Measurements from ENCODE around the gene EFEMP1.

EFEMP1 gene

GRCh38 chr2:55899881-55900280 is 23.7 kb downstream of the EFEMP1 start:
- H3K4me1 ChIP-seq (ENCODE audit: insufficient read depth, low read length): peaks cover 15% of the 10 kb centered on the region
- no peaks in the 10 kb centered on the region for H3K9me3 ChIP-seq (ENCODE audit: control insufficient read depth, insufficient read depth, low read length)
- no peaks in the 10 kb centered on the region for H3K36me3 ChIP-seq (ENCODE audit: insufficient read depth, low read length)

GRCh38 chr2:55898386-55899040 is 25.1 kb downstream of the EFEMP1 start:
- Histone ChIP-seq H3K9ac (ENCODE audit: low read depth, low read length) (no peak overlapping the region), H3K4me1 (ENCODE audit: insufficient read depth, low read length) (peaks cover 15% of the 10 kb centered on the region), H3K36me3 (ENCODE audit: insufficient read depth, low read length) (no peaks in the 10 kb centered on the region), H3K9me3 (ENCODE audit: control insufficient read depth, insufficient read depth, low read length) (no peaks in the 10 kb centered on the region)

More at GRCh38 chr2:55899881-55900280, 23.7 kb downstream of the EFEMP1 start:
- no peak overlapping the region for H3K9ac ChIP-seq (ENCODE audit: low read depth, low read length)

GRCh38 chr2:55896633-55897032 is 26.9 kb downstream of the EFEMP1 start:
- H3K36me3 ChIP-seq (ENCODE audit: insufficient read depth, low read length): no peaks in the 10 kb centered on the region
- H3K9ac ChIP-seq (ENCODE audit: low read depth, low read length): no peak overlapping the region
- H3K9me3 ChIP-seq (ENCODE audit: control insufficient read depth, insufficient read depth, low read length): no peaks in the 10 kb centered on the region
- H3K4me1 ChIP-seq (ENCODE audit: insufficient read depth, low read length): peaks cover 7% of the 10 kb centered on the region

- Histone ChIP-seq H3K4me1 (ENCODE audit: insufficient read depth, low read length) (no peaks in the 10 kb centered on the region), H3K36me3 (ENCODE audit: insufficient read depth, low read length) (no peaks in the 10 kb centered on the region), H3K9me3 (ENCODE audit: control insufficient read depth, insufficient read depth, low read length) (no peaks in the 10 kb centered on the region), H3K9ac (ENCODE audit: low read depth, low read length) (no peak overlapping the region)
Measured at GRCh38 chr2:55894720-55895119, 28.9 kb downstream of the EFEMP1 start.

GRCh38 chr2:55891671-55892094 is 31.9 kb downstream of the EFEMP1 start:
- Histone ChIP-seq H3K4me1 (ENCODE audit: insufficient read depth, low read length) (peaks cover 6% of the 10 kb centered on the region), H3K36me3 (ENCODE audit: insufficient read depth, low read length) (no peaks in the 10 kb centered on the region), H3K9ac (ENCODE audit: low read depth, low read length) (no peak overlapping the region)

GRCh38 chr2:55888936-55889335 is 34.6 kb downstream of the EFEMP1 start:
- Histone ChIP-seq H3K36me3 (ENCODE audit: insufficient read depth, low read length) (no peaks in the 10 kb centered on the region), H3K4me1 (ENCODE audit: insufficient read depth, low read length) (peaks cover 6% of the 10 kb centered on the region), H3K9ac (ENCODE audit: low read depth, low read length) (no peak overlapping the region), H3K9me3 (ENCODE audit: control insufficient read depth, insufficient read depth, low read length) (no peaks in the 10 kb centered on the region)

More at GRCh38 chr2:55891671-55892094, 31.9 kb downstream of the EFEMP1 start:
- no peaks in the 10 kb centered on the region for H3K9me3 ChIP-seq (ENCODE audit: control insufficient read depth, insufficient read depth, low read length)

- H3K4me1 ChIP-seq (ENCODE audit: insufficient read depth, low read length): peaks cover 6% of the 10 kb centered on the region
- H3K9ac ChIP-seq (ENCODE audit: low read depth, low read length): no peak overlapping the region
- H3K9me3 ChIP-seq (ENCODE audit: control insufficient read depth, insufficient read depth, low read length): no peaks in the 10 kb centered on the region
- no peaks in the 10 kb centered on the region for H3K36me3 ChIP-seq (ENCODE audit: insufficient read depth, low read length)
Measured at GRCh38 chr2:55887901-55888624, 35.5 kb downstream of the EFEMP1 start.

- Histone ChIP-seq H3K9ac (ENCODE audit: low read depth, low read length) (no peak overlapping the region), H3K36me3 (ENCODE audit: insufficient read depth, low read length) (no peaks in the 10 kb centered on the region), H3K4me1 (ENCODE audit: insufficient read depth, low read length) (peaks cover 6% of the 10 kb centered on the region), H3K9me3 (ENCODE audit: control insufficient read depth, insufficient read depth, low read length) (no peaks in the 10 kb centered on the region)
Measured at GRCh38 chr2:55887351-55887750, 36.2 kb downstream of the EFEMP1 start.

- H3K9me3 ChIP-seq (ENCODE audit: control insufficient read depth, insufficient read depth, low read length): no peaks in the 10 kb centered on the region
- H3K9ac ChIP-seq (ENCODE audit: low read depth, low read length): no peak overlapping the region
- peaks cover 6% of the 10 kb centered on the region for H3K4me1 ChIP-seq (ENCODE audit: insufficient read depth, low read length)
- H3K36me3 ChIP-seq (ENCODE audit: insufficient read depth, low read length): no peaks in the 10 kb centered on the region
Measured at GRCh38 chr2:55885944-55886281, 37.7 kb downstream of the EFEMP1 start.

- H3K9me3 ChIP-seq (ENCODE audit: control insufficient read depth, insufficient read depth, low read length): no peaks in the 10 kb centered on the region
- H3K36me3 ChIP-seq (ENCODE audit: insufficient read depth, low read length): no peaks in the 10 kb centered on the region
- no peak overlapping the region for H3K9ac ChIP-seq (ENCODE audit: low read depth, low read length)
- H3K4me1 ChIP-seq (ENCODE audit: insufficient read depth, low read length): peaks cover 6% of the 10 kb centered on the region
Measured at GRCh38 chr2:55885127-55885943, 38.2 kb downstream of the EFEMP1 start.

- Histone ChIP-seq H3K36me3 (ENCODE audit: insufficient read depth, low read length) (no peaks in the 10 kb centered on the region), H3K4me1 (ENCODE audit: insufficient read depth, low read length) (peaks cover 6% of the 10 kb centered on the region), H3K9me3 (ENCODE audit: control insufficient read depth, insufficient read depth, low read length) (no peaks in the 10 kb centered on the region), H3K9ac (ENCODE audit: low read depth, low read length) (no peak overlapping the region)
Measured at GRCh38 chr2:55883829-55884228, 39.8 kb downstream of the EFEMP1 start.

- no peak overlapping the region for H3K9ac ChIP-seq (ENCODE audit: low read depth, low read length)
Measured at GRCh38 chr2:55883357-55883756, 40.2 kb downstream of the EFEMP1 start.

GRCh38 chr2:55882954-55883353 is 40.6 kb downstream of the EFEMP1 start:
- no peak overlapping the region for H3K9ac ChIP-seq (ENCODE audit: low read depth, low read length)
- H3K9me3 ChIP-seq (ENCODE audit: control insufficient read depth, insufficient read depth, low read length): no peaks in the 10 kb centered on the region
- no peaks in the 10 kb centered on the region for H3K36me3 ChIP-seq (ENCODE audit: insufficient read depth, low read length)
- H3K4me1 ChIP-seq (ENCODE audit: insufficient read depth, low read length): peaks cover 4% of the 10 kb centered on the region

More at GRCh38 chr2:55883357-55883756, 40.2 kb downstream of the EFEMP1 start:
- Histone ChIP-seq H3K4me1 (ENCODE audit: insufficient read depth, low read length) (peaks cover 6% of the 10 kb centered on the region), H3K36me3 (ENCODE audit: insufficient read depth, low read length) (no peaks in the 10 kb centered on the region), H3K9me3 (ENCODE audit: control insufficient read depth, insufficient read depth, low read length) (no peaks in the 10 kb centered on the region)

- Histone ChIP-seq H3K9me3 (ENCODE audit: control insufficient read depth, insufficient read depth, low read length) (no peaks in the 10 kb centered on the region), H3K36me3 (ENCODE audit: insufficient read depth, low read length) (no peaks in the 10 kb centered on the region), H3K9ac (ENCODE audit: low read depth, low read length) (no peak overlapping the region), H3K4me1 (ENCODE audit: insufficient read depth, low read length) (no peaks in the 10 kb centered on the region)
Measured at GRCh38 chr2:55880416-55881143, 43.0 kb downstream of the EFEMP1 start.

All from ES-I3 (cell line).